Amniotic stem cell (primary cell): ENCODE measurements around the gene CCDC86.

Experiments used
- DNase-seq: peaks from one replicate; lab custom pipeline; 2025; lab: John Stamatoyannopoulos, UW

CCDC86 gene

GRCh38 chr11:60891103-60891741 lies 49.3 kb downstream of the CCDC86 start:
- DNase-seq = no peak

- no peak for DNase-seq
Measured at GRCh38 chr11:60895687-60896086, 53.8 kb downstream of the CCDC86 start.

GRCh38 chr11:60897496-60897895 lies 55.6 kb downstream of the CCDC86 start:
- no peak for DNase-seq

- DNase-seq = peak; percentile 22
Measured at GRCh38 chr11:60899046-60899936, 57.4 kb downstream of the CCDC86 start.

GRCh38 chr11:60899977-60900376 lies 58.1 kb downstream of the CCDC86 start:
- no peak for DNase-seq
